Stimulated activated CD8-positive, alpha-beta memory T cell treated with anti-CD3 and anti-CD28 coated beads, Interleukin-7, amount 100 ng/mL, for 48 hours (primary cell): ENCODE measurements around the gene FAM240B.

ENCODE experiments used
- DNase-seq, 2 donors: peaks; one replicate each; pipeline ENCODE4 v3.0.0-alpha.2; 2020; ENCODE audit warnings: low read depth in 1 of 2; ENCODE audit errors: extremely low read depth in 1 of 2

The FAM240B gene

DNA sequence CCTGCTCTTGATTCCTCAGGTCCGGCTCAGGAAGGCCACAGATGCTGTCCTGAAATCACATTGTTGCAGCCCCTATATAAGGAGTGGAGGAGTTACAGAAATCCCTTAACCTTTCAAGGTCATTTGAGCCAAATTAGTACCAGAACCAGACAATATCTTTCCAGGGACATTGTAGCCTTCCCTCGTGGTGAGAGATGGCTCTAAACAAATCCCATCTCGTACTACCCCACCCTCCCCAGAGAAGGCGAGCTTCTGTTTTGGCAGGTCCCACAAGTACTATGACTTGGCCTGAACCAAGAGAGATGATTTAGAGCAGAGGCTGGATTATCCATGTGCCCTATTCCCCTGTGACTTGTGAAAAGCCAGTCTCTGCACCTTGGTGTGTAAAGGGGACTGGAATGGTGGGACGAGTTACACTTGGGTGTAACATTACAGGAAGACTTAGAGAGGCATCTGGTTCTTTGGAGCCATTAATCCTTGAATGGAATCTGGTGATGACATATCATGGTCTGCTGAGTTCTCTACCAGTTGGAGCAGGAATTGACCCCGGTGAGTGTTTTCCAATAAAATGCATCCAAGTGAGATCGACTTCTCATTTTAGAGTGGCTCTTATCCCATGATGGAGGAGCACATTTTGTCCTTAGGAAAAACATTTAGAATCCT is at the start of gene FAM240B:
Gene FAM240B (minus strand): TSS at position 51 of the 663 bp plus-strand sequence. CDS start 16,134 bp downstream, outside the sequence.
- no peak for DNase-seq

GRCh38 chr9:38768351-38768761 is 48.4 kb upstream of the FAM240B start:
- DNase-seq, result no peak

DNA sequence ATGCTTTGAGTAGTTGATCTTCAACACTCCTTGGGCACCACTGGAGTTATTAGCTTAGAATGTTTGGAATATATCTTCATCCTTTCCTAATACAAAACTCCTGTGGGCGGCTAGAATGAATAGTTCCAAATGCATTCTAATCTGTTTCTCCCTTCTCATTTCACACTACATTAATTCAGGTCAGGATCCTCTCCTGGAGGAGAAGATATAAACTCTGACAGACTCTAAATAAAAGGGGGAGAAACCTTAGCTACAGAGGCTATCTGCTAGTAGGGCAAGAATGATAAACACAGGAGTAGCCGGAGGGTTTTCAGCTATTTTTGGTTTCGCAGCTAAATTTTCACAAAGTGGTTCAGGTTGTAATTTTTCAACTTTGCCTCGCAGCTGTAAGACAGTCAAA is 45.2 kb upstream of the FAM240B start:
- no peak for DNase-seq

DNA sequence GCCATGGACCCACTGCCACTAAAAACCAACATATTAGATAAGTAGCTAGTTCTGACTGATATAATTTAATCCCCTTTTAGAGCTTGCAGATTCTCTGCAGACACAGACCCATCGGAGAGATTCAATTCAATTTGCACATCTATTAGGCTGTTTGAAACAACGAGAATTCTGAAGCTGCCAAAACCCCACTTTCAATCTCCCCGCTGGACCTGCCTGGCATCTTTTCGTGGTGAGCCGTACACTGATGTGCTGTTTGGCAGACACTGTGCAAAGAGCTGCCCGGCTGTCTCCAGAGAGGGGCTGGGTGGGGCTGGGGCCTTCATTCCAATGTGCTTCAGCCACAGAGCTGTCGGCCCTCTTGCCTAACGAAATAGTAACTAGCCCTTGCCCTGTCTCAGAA is 42.1 kb upstream of the FAM240B start:
- DNase-seq, result no peak

GRCh38 chr9:38761339-38761738 is 41.4 kb upstream of the FAM240B start:
- no peak for DNase-seq

DNA sequence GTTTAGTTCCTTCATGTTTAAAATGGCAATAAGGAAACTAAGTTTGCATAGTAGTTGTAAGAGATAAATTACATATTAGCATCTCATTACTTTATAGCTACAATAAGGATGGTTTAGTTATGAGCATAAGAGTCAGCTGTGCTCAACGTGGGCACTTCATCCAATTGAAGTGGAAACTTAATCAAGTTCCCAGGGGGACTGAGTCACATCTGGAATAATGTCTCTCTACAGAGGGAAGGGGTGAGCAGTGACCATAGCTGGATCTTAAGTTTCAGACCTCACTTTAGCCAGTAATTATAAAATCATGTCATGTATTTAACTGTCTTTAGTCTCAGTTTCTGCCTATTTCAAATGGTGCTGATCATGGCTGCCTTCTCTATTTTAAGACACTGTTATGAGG is 36.8 kb upstream of the FAM240B start:
- DNase-seq, result no peak

- no peak for DNase-seq
Observed at GRCh38 chr9:38747941-38748340, 28.0 kb upstream of the FAM240B start.

DNA sequence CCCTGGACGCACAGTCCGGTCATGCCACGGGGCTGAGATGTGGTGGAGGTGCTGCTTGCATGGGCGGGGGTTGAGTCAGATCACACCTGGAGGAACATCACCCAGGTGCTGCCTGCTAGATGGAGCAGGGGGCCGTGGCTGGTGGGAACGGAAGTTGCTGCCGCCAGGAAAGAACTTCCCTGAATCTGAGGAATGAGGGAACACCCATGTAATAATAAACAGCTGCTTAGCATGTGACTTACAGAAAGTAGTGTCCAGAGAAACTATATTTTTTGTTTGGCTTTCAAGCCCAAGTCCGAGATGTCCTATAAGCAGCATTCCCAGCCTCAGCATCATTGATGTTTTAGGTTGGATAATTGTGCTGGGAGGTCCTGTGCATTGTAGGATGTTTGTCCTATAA is 27.1 kb upstream of the FAM240B start:
- no peak for DNase-seq

DNA sequence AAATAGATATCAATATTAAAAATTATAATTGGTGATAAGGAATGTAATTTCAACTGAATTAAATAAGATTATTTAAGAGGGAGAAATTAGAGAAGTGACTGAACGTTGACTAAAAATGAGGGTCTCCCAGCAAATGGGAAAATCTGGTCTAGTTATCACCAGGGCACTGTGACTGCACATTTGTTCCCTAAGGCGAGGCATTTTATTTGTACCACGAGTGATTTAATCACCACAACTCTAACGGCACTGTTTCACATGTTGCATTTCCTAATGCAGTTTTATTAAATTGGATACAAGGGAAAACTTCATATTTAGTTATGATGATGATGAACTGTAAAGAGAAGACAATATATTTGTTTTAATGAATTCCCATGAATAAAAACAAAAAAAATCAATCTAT is 26.4 kb upstream of the FAM240B start:
- no peak for DNase-seq

GRCh38 chr9:38744484-38744883 is 24.6 kb upstream of the FAM240B start:
- no peak for DNase-seq

DNA sequence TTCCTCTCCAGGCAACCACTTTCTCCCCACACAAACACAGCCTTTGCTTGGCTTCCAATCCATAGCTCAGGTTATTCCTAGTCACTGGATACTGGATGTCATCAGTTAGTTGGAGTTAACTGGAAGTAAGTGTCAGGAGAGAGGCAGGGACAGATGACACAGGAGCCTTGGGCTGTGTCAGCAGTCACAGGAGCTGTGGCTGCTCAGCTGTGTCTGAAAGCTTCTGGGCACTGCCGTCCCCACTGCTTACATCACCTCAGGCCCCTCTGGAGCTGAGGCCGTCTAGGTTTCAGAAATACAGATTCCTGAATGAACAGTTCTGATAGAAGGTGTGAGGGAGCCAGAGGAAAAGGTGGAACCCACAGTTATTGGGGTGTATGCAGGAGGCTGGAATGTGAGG is 17.3 kb upstream of the FAM240B start:
- DNase-seq, result no peak

DNA sequence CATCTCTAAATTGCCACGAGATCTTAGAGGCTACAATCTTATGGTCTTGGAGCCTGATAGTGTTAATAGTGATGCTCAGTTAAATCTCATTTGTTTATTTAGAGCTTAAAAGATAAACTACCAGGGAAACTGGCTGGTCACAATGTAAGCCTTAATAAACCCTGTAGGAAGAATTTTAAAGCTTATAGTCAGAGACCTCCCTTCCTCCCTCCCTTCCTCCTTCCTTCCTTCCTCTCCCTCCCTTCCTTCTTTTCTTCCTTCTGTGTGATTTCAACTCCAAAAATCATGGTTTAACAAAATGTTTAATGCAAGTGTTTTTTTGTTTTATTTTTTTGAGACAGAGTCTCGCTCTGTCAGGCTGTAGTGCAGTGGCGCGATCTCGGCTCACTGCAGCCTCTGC is 14.9 kb upstream of the FAM240B start:
- DNase-seq, result no peak

GRCh38 chr9:38733503-38733902 is 13.6 kb upstream of the FAM240B start:
- no peak for DNase-seq

GRCh38 chr9:38732885-38733284 is 13.0 kb upstream of the FAM240B start:
- no peak for DNase-seq

DNA sequence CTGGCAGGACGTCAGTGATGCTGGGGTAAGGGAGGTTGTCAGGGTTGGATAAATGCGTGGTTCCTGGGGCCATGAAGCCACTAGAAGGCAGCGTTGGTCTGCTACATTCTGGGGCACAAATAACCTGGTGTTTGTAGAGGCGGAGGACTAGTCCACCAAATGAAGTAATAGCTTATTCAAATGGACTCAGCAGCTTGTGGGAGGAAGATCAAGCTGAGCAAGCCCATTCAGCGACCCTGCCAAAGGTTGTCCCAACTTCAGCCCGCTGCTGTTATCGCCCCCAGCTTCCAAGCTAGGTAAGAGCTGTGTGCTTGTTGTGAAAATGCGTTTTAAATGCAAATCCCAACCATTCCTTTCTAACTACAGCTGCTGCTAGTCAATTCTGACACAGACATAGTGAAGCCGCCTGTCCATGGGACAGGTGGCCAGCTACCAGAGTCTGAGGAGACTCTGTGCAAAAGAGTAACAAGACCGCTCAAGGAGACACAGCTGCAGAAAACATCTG is 7.6 kb upstream of the FAM240B start:
- no peak for DNase-seq

- DNase-seq, result no peak
Observed at GRCh38 chr9:38724754-38725153, 4.8 kb upstream of the FAM240B start.

- DNase-seq, result no peak
Observed at GRCh38 chr9:38718148-38718547, 1.8 kb downstream of the FAM240B start.

DNA sequence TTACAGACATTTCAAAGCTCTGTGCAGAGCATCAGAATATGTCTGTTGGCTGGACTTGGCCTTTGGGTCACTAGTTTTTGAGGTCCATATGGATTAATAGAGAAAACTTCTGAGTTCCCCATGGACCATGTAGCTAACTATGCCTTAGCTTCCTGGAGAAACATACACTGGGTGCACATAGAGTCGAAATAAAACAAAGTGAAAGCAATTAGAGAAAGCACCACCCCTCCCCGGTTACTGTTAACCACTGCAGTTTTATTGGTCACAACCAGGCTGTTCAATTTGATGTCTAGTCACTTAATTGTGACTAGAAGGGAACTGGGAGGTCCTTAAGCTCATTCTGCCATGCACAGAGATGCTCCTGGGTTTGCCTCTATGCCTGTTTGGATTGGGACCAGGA is 4.2 kb downstream of the FAM240B start:
- no peak for DNase-seq

DNA sequence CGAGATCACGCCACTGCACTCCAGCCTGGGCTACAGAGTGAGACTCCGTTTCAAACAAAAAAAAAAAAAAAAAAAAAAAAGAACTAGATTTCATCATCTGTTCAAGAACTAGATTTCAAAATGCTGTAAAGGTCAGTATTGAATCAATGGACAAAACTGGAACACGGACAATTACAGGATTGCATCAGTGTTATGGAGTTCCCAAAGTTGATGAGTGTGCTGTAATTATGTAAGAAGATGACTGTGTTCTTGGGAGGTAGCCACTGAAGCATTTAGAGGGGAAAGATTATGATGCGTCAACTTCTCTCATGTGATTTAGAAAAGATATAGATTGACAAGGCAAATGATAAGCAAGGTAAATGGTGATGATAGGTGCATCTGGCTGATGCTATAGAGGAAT is 6.5 kb downstream of the FAM240B start:
- DNase-seq, result no peak

- DNase-seq, result no peak
Observed at GRCh38 chr9:38708759-38709158, 11.2 kb downstream of the FAM240B start.

DNA sequence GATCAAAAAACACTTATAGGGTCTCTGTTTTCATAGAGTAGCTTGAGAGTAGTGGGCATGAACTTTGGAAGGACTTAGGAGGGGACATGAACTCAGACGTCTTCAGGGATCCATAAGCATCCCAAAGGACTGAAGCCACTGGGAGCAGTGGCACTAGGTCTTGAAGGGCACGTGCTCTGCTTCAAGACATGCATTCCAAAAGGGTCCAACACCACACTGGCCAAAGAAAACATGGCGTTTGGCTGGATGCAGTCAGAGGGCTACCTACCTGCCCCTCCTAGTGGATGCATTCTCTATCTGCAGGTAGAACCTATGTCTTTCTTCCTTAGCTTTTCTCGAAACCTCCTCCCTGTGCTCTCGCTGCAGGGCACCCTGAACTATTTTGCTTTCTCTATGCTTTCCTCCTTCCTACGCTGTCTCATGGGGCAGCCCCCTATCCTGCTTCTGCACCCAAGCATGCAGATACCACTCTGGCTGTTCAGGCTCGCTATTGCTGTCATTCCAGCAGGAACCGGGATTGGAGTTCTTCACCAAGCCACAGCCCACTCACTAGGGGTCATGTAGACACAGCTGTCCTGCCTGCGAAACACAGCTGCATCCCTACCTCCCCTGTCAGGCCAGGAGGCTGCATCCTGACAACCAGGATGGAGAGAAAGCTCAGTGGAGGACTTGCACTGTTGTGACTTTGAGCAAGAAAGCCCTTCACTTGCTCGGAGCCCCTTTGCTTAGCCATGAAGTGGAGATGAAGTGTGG is 11.9 kb downstream of the FAM240B start:
- no peak for DNase-seq

DNA sequence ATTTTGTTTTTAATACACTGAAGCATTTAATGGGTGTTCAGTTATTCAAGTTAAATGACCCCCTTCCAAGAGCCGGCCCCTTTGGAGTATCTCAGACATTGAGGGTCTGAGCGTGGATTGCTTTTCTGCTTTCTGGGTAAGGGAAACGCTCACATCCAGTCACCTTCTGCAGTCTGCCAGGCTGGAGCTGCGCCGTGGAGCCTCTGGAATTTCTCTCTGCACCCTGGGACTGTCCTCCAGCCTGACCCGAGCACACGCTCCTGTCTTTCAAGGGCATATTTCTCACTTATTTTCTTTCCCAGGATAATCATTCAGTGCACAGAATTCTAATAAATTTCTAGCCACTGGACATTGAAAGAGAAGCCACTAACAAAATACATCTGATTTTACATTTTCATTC is 13.4 kb downstream of the FAM240B start:
- DNase-seq, result no peak
